Measurements from ENCODE around the gene SLC25A45. TPM values are rescaled to one million over a fixed set of nuclear protein-coding genes. Genes with fewer than 3 reads are reported as not detected.
A peak's percentile ranks its signal among the peaks of the same experiment; 100 is the strongest.

The SLC25A45 gene
- total and polyA plus RNA-seq, 2 donors from 2014 or later: 4.1 to 14.7 TPM

DNA sequence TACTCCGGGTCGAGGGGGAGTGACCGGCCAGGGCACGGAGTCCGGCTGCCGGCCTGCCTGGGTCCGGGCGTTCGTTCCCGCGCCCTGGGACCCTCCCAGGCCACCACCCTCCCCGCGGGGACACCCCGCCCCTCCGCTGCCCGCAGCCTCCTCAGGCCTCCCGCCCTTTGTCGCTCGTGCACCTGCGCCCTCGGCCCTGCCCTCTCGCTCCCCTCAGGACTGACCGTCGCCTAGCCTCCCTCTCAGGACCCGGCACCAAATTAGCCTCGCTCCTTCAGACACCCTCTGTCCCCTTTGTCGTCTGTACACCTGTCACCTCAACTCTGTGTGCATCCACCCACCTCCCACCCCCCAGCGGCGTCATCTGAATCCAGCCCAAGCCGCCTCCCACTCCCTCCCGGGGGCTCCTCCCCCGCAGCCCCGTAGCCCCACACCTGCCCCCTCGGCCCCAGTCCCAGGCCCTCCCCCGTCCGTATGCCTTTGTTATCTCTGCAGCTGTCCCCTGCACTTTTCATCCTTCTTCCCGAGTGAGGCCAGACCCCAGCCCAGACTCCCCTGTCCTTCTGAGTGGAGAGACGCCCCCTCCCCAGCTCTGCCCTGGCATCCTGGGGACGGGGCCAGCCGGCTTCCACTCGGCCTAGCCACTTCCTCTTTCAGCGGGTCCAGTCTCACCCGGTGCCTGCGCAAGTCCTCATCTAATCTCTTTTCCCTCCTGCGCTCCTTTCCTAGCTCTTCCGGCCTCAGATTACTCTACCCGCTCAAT, 27.3 kb downstream of the SLC25A45 start:
- Histone ChIP-seq H3K9me3 (ENCODE audit: control insufficient read depth in 2 of 3, insufficient read depth in 1 of 3, low read length in 3 of 3) (no peaks in the 10 kb centered on the region), H3K36me3 (ENCODE audit: control insufficient read depth in 2 of 3, insufficient read depth in 3 of 3, low read length in 3 of 3) (peaks cover 0 to 16% (median 13%) of the 10 kb centered on the region in 3 donors), H3K27me3 (ENCODE audit: control insufficient read depth, insufficient read depth, low read length) (no peaks in the 10 kb centered on the region), H3K4me1 (ENCODE audit: control insufficient read depth in 2 of 3, insufficient read depth in 2 of 3, low read depth in 1 of 3, low read length in 3 of 3) (peaks cover 0 to 19% (median 18%) of the 10 kb centered on the region in 3 donors), H3K4me3 (ENCODE audit: low read length in 3 of 3) (peak overlapping the region; percentile 18 to 49 (median 46)), H3K27ac (ENCODE audit: low read depth in 2 of 2, low read length in 2 of 2) (no peak overlapping the region), H3K9ac (ENCODE audit: low read length in 3 of 3) (peak overlapping the region in 1 of 3 donors; percentile 40)
- intact Hi-C loops (cut with DNase I): no loop called here
- FAIRE-seq (no peak), DNase-seq (peak; percentile 63 to 86 (median 70))
- TF ChIP-seq, protein P1, sequence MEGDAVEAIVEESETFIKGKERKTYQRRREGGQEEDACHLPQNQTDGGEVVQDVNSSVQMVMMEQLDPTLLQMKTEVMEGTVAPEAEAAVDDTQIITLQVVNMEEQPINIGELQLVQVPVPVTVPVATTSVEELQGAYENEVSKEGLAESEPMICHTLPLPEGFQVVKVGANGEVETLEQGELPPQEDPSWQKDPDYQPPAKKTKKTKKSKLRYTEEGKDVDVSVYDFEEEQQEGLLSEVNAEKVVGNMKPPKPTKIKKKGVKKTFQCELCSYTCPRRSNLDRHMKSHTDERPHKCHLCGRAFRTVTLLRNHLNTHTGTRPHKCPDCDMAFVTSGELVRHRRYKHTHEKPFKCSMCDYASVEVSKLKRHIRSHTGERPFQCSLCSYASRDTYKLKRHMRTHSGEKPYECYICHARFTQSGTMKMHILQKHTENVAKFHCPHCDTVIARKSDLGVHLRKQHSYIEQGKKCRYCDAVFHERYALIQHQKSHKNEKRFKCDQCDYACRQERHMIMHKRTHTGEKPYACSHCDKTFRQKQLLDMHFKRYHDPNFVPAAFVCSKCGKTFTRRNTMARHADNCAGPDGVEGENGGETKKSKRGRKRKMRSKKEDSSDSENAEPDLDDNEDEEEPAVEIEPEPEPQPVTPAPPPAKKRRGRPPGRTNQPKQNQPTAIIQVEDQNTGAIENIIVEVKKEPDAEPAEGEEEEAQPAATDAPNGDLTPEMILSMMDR (IDR thresholded peaks at IDR 0.05; ENCODE audit: borderline replicate concordance, extremely low read depth, insufficient read depth): no peak

DNA sequence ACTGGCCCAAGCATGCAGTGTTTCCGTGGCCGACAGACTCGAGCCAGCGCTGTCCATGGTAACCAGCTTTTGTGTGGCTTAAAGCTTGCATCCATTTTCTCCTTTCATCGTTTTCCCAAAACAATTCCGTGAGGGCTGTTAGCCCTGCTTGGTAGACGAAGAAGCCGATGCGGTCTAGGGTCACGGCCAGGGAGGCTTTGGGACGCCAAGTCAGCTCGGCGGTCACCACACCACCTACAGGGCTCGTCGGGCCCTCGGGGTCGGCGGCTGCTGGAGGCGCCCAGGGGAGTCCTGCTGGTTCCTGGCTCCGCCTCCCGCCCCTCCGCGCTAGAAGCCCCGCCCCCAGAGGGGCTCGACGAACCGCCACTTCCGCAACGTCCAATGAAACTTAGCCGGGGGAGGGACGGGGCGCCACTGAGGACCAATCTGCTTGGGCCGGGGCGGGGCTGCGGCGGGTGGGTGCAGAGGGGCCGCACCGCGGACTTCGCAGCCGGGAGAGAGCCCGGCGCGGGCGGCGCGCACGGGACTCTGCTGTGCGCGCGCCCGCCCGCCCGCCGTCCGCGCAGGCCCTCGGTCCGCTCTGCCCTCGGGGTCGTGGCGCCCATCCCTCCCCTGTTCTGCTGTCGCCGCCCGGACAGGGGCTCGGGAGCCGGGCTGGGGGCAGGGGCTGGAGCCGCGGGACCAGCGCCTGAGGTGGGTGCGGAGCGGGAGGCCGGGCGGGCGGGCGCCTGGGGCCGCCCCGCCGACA, 28.0 kb downstream of the SLC25A45 start, which contains the start of gene TIGD3:
Gene TIGD3, plus strand, starts transcription at position 487 of the 748 bp plus-strand sequence. CDS start 1,058 bp downstream, outside the sequence.
- TF ChIP-seq, protein P1 (IDR thresholded peaks at IDR 0.05; ENCODE audit: borderline replicate concordance, extremely low read depth, insufficient read depth): no peak

GRCh38 chr11:65353900-65354264, 28.6 kb downstream of the SLC25A45 start:
- Histone ChIP-seq H3K4me1 (ENCODE audit: control insufficient read depth in 2 of 3, insufficient read depth in 2 of 3, low read depth in 1 of 3, low read length in 3 of 3) (peaks cover 0 to 19% (median 12%) of the 10 kb centered on the region in 3 donors), H3K4me3 (ENCODE audit: low read length in 3 of 3) (peak overlapping the region; percentile 59 to 82 (median 64)), H3K9ac (ENCODE audit: low read length in 3 of 3) (peak overlapping the region in 2 of 3 donors; percentile 43 to 69), H3K36me3 (ENCODE audit: control insufficient read depth in 2 of 3, insufficient read depth in 3 of 3, low read length in 3 of 3) (peaks cover 4 to 26% (median 19%) of the 10 kb centered on the region in 3 donors), H3K9me3 (ENCODE audit: control insufficient read depth in 2 of 3, insufficient read depth in 1 of 3, low read length in 3 of 3) (no peaks in the 10 kb centered on the region), H3K27me3 (ENCODE audit: control insufficient read depth, insufficient read depth, low read length) (no peaks in the 10 kb centered on the region), H3K27ac (ENCODE audit: low read depth in 2 of 2, low read length in 2 of 2) (peak overlapping the region in 1 of 2 donors; percentile 26)
- intact Hi-C loops (cut with DNase I): no loop called here
- FAIRE-seq (no peak), DNase-seq (peak in 2 of 5 donors; percentile 72 to 78)
- TF ChIP-seq, protein P1 (IDR thresholded peaks at IDR 0.05; ENCODE audit: borderline replicate concordance, extremely low read depth, insufficient read depth): no peak

More for the DNA sequence above, 28.0 kb downstream of the SLC25A45 start, which contains the start of gene TIGD3:
- Histone ChIP-seq H3K36me3 (ENCODE audit: control insufficient read depth in 2 of 3, insufficient read depth in 3 of 3, low read length in 3 of 3) (peaks cover 2 to 21% (median 17%) of the 10 kb centered on the region in 3 donors), H3K27me3 (ENCODE audit: control insufficient read depth, insufficient read depth, low read length) (no peaks in the 10 kb centered on the region), H3K4me1 (ENCODE audit: control insufficient read depth in 2 of 3, insufficient read depth in 2 of 3, low read depth in 1 of 3, low read length in 3 of 3) (peaks cover 0 to 19% (median 12%) of the 10 kb centered on the region in 3 donors), H3K4me3 (ENCODE audit: low read length in 3 of 3) (peak within 1 kb of the TSS; percentile 59 to 82 (median 64)), H3K27ac (ENCODE audit: low read depth in 2 of 2, low read length in 2 of 2) (peak within 1 kb of the TSS in 1 of 2 donors; percentile 26), H3K9ac (ENCODE audit: low read length in 3 of 3) (peak within 1 kb of the TSS in 2 of 3 donors; percentile 43 to 69), H3K9me3 (ENCODE audit: control insufficient read depth in 2 of 3, insufficient read depth in 1 of 3, low read length in 3 of 3) (no peaks in the 10 kb centered on the region)
- DNase-seq (peak; percentile 98 to 99 (median 99)), FAIRE-seq (no peak)
- intact Hi-C loops (cut with DNase I): no loop called here

Measured in kidney (tissue), 14 donors.